BE2C (cell line): ENCODE data around the gene C14orf39.
"Not testable (repeated sequence)": the region's sequence is repeated elsewhere in the genome, so short reads cannot be mapped to it uniquely, and the experiment has no call there.

ENCODE experiments used
- DNase-seq: peaks from one replicate; pipeline ENCODE4 v3.0.0-alpha.2; 2020
- H3K27me3 ChIP-seq: fragments of 250-450 bp; sonication (Bioruptor Pico); 2 replicates; pipeline ENCODE4 v1.5.1; 2020; ENCODE audit warnings: mild to moderate bottlenecking
- H3K36me3 ChIP-seq: fragments of 250-450 bp; sonication (Bioruptor Pico); 2 replicates; pipeline ENCODE4 v1.5.1; 2020; ENCODE audit warnings: mild to moderate bottlenecking
- H3K4me1 ChIP-seq: fragments of 250-450 bp; sonication (Bioruptor Pico); 2 replicates; pipeline ENCODE4 v1.5.1; 2020
- H3K4me3 ChIP-seq: 2 replicates; pipeline ENCODE4 v1.5.1; 2011; ENCODE audit warnings: low read depth, low read length
- H3K9me3 ChIP-seq: fragments of 250-450 bp; sonication (Bioruptor Pico); 2 replicates; pipeline ENCODE4 v1.5.1; 2020
- TF ChIP-seq, protein P1 (sequence below): IDR thresholded peaks from 2 replicates; pipeline ENCODE4 v1.5.1; 2012; ENCODE audit warnings: mild to moderate bottlenecking, low read depth, low read length

The C14orf39 gene

GRCh38 chr14:60485057-60485597, 736 bp downstream of the C14orf39 start:
- TF ChIP-seq, protein P1, sequence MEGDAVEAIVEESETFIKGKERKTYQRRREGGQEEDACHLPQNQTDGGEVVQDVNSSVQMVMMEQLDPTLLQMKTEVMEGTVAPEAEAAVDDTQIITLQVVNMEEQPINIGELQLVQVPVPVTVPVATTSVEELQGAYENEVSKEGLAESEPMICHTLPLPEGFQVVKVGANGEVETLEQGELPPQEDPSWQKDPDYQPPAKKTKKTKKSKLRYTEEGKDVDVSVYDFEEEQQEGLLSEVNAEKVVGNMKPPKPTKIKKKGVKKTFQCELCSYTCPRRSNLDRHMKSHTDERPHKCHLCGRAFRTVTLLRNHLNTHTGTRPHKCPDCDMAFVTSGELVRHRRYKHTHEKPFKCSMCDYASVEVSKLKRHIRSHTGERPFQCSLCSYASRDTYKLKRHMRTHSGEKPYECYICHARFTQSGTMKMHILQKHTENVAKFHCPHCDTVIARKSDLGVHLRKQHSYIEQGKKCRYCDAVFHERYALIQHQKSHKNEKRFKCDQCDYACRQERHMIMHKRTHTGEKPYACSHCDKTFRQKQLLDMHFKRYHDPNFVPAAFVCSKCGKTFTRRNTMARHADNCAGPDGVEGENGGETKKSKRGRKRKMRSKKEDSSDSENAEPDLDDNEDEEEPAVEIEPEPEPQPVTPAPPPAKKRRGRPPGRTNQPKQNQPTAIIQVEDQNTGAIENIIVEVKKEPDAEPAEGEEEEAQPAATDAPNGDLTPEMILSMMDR: no peak
- Histone ChIP-seq H3K36me3 (0 out of 2 replicates have a peak, but pooled peaks cover 3% of the 10 kb centered on the region), H3K4me3 (peak overlapping the region; percentile 70), H3K27me3 (peaks cover 16% of the 10 kb centered on the region), H3K4me1 (no peaks in the 10 kb centered on the region), H3K9me3 (no peaks in the 10 kb centered on the region; the same call in none of the 2 replicates)
- DNase-seq: peak; percentile 27

GRCh38 chr14:60482743-60483142, 3.1 kb downstream of the C14orf39 start:
- TF ChIP-seq, protein P1: no peak
- Histone ChIP-seq H3K4me1 (no peaks in the 10 kb centered on the region), H3K4me3 (no peak overlapping the region), H3K27me3 (peaks cover 4% of the 10 kb centered on the region), H3K9me3 (no peaks in the 10 kb centered on the region; the same call in none of the 2 replicates), H3K36me3 (0 out of 2 replicates have a peak, but pooled peaks cover 3% of the 10 kb centered on the region)
- no peak for DNase-seq

- H3K9me3 ChIP-seq, DNase-seq, H3K4me3 ChIP-seq, H3K4me1 ChIP-seq, H3K36me3 ChIP-seq, H3K27me3 ChIP-seq: not testable (repeated sequence)
Measured at GRCh38 chr14:60480248-60480647, 5.6 kb downstream of the C14orf39 start.

DNA sequence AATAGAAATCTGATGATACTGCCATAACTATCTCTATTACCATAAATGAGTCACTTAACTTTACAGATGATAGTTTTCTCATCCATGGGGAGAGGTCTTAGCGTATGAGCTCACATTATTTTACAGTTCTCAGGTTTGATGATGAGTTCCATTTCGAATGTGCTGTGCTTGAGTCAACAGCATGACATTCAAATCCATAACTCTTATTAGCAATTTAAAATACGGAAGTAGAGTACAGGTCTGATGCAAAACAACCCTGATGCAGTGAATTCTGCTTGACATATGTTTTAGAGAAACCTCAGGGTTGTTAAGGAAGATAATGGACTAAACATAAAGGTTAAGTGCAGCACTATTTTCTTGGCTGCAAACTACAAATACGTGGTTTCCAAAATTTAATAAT, 30.0 kb downstream of the C14orf39 start:
- Histone ChIP-seq H3K4me1 (no peaks in the 10 kb centered on the region), H3K36me3 (no peaks in the 10 kb centered on the region), H3K9me3 (no peaks in the 10 kb centered on the region), H3K4me3 (no peak overlapping the region), H3K27me3 (no peaks in the 10 kb centered on the region)
- DNase-seq: no peak
- TF ChIP-seq, protein P1: no peak

GRCh38 chr14:60430276-60430675, 55.6 kb downstream of the C14orf39 start:
- no peak for DNase-seq
- no peaks in the 10 kb centered on the region for H3K27me3 ChIP-seq
- no peak overlapping the region for H3K4me3 ChIP-seq
- H3K9me3 ChIP-seq: no peaks in the 10 kb centered on the region
- no peaks in the 10 kb centered on the region; the same call in 1 of the 2 replicates for H3K4me1 ChIP-seq
- no peaks in the 10 kb centered on the region for H3K36me3 ChIP-seq
- TF ChIP-seq, protein P1: no peak

- no peaks in the 10 kb centered on the region for H3K4me1 ChIP-seq
- TF ChIP-seq, protein P1: no peak
- no peaks in the 10 kb centered on the region for H3K27me3 ChIP-seq
- no peak for DNase-seq
- no peak overlapping the region for H3K4me3 ChIP-seq
- H3K9me3 ChIP-seq: no peaks in the 10 kb centered on the region; the same call in 1 of the 2 replicates
- no peaks in the 10 kb centered on the region for H3K36me3 ChIP-seq
Measured at GRCh38 chr14:60420050-60420449, 65.8 kb downstream of the C14orf39 start.

DNA sequence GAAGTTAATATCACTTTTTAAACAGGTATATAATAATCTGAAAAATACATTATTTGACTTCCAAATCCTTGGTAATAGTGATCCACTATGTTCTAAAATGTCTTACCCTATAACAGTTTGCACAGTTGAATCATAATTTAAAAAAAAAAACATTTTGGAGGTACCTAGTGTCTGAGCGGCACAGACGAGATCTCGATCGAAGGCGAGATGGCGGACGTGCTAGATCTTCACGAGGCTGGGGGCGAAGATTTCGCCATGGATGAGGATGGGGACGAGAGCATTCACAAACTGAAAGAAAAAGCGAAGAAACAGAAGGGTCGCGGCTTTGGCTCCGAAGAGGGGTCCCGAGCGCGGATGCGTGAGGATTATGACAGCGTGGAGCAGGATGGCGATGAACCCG, 88.3 kb downstream of the C14orf39 start:
- H3K4me3 ChIP-seq, H3K4me1 ChIP-seq, H3K27me3 ChIP-seq, H3K36me3 ChIP-seq, DNase-seq, H3K9me3 ChIP-seq: not testable (repeated sequence)
